Trophoblast cell (in vitro differentiated cells and primary cell): ENCODE results near the gene MCF2L. TPM values are rescaled to one million over a fixed set of nuclear protein-coding genes. Genes with fewer than 3 reads are reported as not detected.

Source experiments
- DNase-seq, 2 donors: peaks; one replicate each; pipeline ENCODE4 v3.0.0-alpha.2; 2016
- H2AFZ ChIP-seq: 2 replicates; pipeline ENCODE4 v1.6.1; 2013; ENCODE audit warnings: low read length, moderate library complexity, mild to moderate bottlenecking; ENCODE audit not compliant: insufficient read depth, poor library complexity
- H2AK5ac ChIP-seq: 2 replicates; pipeline ENCODE4 v1.6.1; 2013; ENCODE audit warnings: mild to moderate bottlenecking, low read length
- H2BK120ac ChIP-seq: 2 replicates; pipeline ENCODE4 v1.6.1; 2013; ENCODE audit warnings: low read length, mild to moderate bottlenecking, moderate library complexity; ENCODE audit not compliant: insufficient read depth, poor library complexity
- H2BK12ac ChIP-seq: 2 replicates; pipeline ENCODE4 v1.6.1; 2013; ENCODE audit warnings: mild to moderate bottlenecking, low read length, moderate library complexity
- H2BK5ac ChIP-seq: 2 replicates; pipeline ENCODE4 v1.6.1; 2013; ENCODE audit warnings: low read length, low read depth, moderate library complexity, mild to moderate bottlenecking; ENCODE audit not compliant: poor library complexity
- H3K14ac ChIP-seq: 2 replicates; pipeline ENCODE4 v1.6.1; 2013; ENCODE audit warnings: mild to moderate bottlenecking, low read length
- H3K18ac ChIP-seq: 2 replicates; pipeline ENCODE4 v1.6.1; 2013; ENCODE audit warnings: mild to moderate bottlenecking, low read length
- H3K23ac ChIP-seq: 2 replicates; pipeline ENCODE4 v1.6.1; 2013; ENCODE audit warnings: low read length
- H3K27ac ChIP-seq: 2 replicates; pipeline ENCODE4 v1.5.1; 2013; ENCODE audit warnings: low read depth, mild to moderate bottlenecking, inconsistent platforms, low read length, moderate library complexity
- H3K27me3 ChIP-seq: 2 replicates; pipeline ENCODE4 v1.6.1; 2013; ENCODE audit warnings: inconsistent platforms, mild to moderate bottlenecking, low read length, moderate library complexity; ENCODE audit not compliant: insufficient read depth
- H3K36me3 ChIP-seq, 2 experiments: 1 replicate in 1 of 2; 2 replicates in 1 of 2; pipeline ENCODE4 v1.6.1; 2013; ENCODE audit warnings: low read length in 2 of 2, mild to moderate bottlenecking in 2 of 2, moderate library complexity in 1 of 2; ENCODE audit not compliant: insufficient read depth in 2 of 2, control insufficient read depth in 1 of 2
- H3K4ac ChIP-seq: 2 replicates; pipeline ENCODE4 v1.6.1; 2013; ENCODE audit warnings: low read depth, mild to moderate bottlenecking, low read length, moderate library complexity
- H3K4me1 ChIP-seq, 2 experiments: 1 replicate in 1 of 2; 2 replicates in 1 of 2; pipeline ENCODE4 v1.6.1; 2013; ENCODE audit warnings: low read length in 2 of 2, mild to moderate bottlenecking in 2 of 2, moderate library complexity in 1 of 2; ENCODE audit not compliant: insufficient read depth in 2 of 2, control insufficient read depth in 1 of 2
- H3K4me2 ChIP-seq: 2 replicates; pipeline ENCODE4 v1.6.1; 2013; ENCODE audit warnings: inconsistent platforms, mild to moderate bottlenecking, low read length, moderate library complexity
- H3K4me3 ChIP-seq: 2 replicates; pipeline ENCODE4 v1.5.1; 2013; ENCODE audit warnings: mild to moderate bottlenecking, low read depth, low read length, inconsistent platforms
- H3K79me1 ChIP-seq: one replicate; pipeline ENCODE4 v1.6.1; 2013; ENCODE audit warnings: low read length
- H3K79me2 ChIP-seq: 2 replicates; pipeline ENCODE4 v1.6.1; 2013; ENCODE audit warnings: low read length, mild to moderate bottlenecking; ENCODE audit not compliant: control insufficient read depth, insufficient read depth, poor library complexity
- H3K9ac ChIP-seq: 2 replicates; pipeline ENCODE4 v1.6.1; 2013; ENCODE audit warnings: mild to moderate bottlenecking, low read length
- H3K9me3 ChIP-seq: 2 replicates; pipeline ENCODE4 v1.6.1; 2013; ENCODE audit warnings: low read depth, mild to moderate bottlenecking, control low read depth, inconsistent platforms, low read length; ENCODE audit not compliant: insufficient read depth
- H4K12ac ChIP-seq: 2 replicates; pipeline ENCODE4 v1.6.1; 2013; ENCODE audit warnings: low read depth, mild to moderate bottlenecking, low read length, moderate library complexity
- H4K8ac ChIP-seq: 2 replicates; pipeline ENCODE4 v1.6.1; 2013; ENCODE audit warnings: low read depth, mild to moderate bottlenecking, low read length, moderate library complexity
- H4K91ac ChIP-seq: one replicate; pipeline ENCODE4 v1.6.1; 2013; ENCODE audit warnings: low read depth, mild to moderate bottlenecking, low read length, moderate library complexity
- WGBS: extraction: QIAGEN DNeasy Blood & Tissue Kit; methylation state at CpG from one replicate; pipeline ENCODE4 v1.1.7; 2013; ENCODE audit warnings: missing lambda C conversion rate; ENCODE audit not compliant: insufficient read length, insufficient coverage; ENCODE audit errors: extremely low coverage; 5-methylcytosine and 5-hydroxymethylcytosine counted together
- polyA plus RNA-seq: library from polyadenylated mRNA; stranded (reverse); fragments of 200-250 nt; gene quantifications from 2 replicates; pipeline ENCODE4 v1.2.3, GENCODE V29; 2013

MCF2L gene, protein sequence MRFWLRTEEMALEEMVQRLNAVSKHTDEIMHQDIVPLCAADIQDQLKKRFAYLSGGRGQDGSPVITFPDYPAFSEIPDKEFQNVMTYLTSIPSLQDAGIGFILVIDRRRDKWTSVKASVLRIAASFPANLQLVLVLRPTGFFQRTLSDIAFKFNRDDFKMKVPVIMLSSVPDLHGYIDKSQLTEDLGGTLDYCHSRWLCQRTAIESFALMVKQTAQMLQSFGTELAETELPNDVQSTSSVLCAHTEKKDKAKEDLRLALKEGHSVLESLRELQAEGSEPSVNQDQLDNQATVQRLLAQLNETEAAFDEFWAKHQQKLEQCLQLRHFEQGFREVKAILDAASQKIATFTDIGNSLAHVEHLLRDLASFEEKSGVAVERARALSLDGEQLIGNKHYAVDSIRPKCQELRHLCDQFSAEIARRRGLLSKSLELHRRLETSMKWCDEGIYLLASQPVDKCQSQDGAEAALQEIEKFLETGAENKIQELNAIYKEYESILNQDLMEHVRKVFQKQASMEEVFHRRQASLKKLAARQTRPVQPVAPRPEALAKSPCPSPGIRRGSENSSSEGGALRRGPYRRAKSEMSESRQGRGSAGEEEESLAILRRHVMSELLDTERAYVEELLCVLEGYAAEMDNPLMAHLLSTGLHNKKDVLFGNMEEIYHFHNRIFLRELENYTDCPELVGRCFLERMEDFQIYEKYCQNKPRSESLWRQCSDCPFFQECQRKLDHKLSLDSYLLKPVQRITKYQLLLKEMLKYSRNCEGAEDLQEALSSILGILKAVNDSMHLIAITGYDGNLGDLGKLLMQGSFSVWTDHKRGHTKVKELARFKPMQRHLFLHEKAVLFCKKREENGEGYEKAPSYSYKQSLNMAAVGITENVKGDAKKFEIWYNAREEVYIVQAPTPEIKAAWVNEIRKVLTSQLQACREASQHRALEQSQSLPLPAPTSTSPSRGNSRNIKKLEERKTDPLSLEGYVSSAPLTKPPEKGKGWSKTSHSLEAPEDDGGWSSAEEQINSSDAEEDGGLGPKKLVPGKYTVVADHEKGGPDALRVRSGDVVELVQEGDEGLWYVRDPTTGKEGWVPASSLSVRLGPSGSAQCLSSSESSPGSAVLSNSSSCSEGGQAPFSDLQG
- polyA plus RNA-seq = 0.68 and 0.77 TPM in 2 replicates

DNA sequence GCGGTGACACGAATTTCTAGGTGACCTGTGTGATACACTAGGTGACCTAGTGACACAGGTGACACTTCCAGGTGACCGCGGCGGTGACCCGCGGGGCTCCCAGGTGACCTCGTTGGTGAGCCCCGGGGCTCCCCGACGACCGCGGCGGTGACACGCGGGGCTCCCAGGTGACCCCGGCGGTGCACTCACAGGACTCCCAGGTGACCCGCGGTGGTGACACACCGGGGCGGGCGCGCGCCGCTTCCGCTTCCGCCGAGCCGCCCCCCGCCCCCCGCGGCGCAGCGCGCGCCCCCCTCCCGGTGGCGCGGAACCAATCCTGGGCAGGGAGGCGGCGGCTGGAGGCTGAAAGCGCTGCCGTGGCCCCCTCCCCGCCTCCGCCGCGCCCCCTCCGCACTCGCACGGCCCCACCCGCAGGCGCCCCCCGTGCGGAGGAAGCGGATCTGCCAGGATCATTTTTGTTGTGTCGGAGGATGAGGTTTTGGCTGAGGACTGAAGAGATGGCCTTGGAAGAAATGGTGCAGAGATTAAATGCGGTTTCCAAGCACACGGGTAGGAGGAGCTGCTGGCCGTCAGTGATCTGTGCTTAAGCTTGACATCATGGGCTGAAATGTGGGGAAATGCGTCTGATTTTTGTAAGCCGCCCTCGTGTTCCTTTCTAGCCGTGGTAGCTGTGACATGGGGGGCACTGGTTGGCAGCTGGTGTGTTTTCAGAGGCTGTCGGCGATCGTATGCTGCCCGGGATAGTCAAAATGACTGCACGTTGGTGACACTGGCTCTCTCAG, at the start of gene MCF2L:
MCF2L (plus strand) TSS at position 305 of the 782 bp plus-strand sequence; CDS start at position 471, 166 bp downstream.
- Histone ChIP-seq H4K8ac (peak within 1 kb of the TSS; percentile 74), H3K9me3 (peaks cover 12% of the 10 kb centered on the region), H3K79me1 (no peaks in the 10 kb centered on the region), H3K4me2 (peak within 1 kb of the TSS; percentile 92), H4K12ac (no peak within 1 kb of the TSS), H4K91ac (no peak within 1 kb of the TSS), H3K14ac (no peak within 1 kb of the TSS), H2BK12ac (no peak within 1 kb of the TSS), H2AK5ac (no peak within 1 kb of the TSS), H2AFZ (peak within 1 kb of the TSS; percentile 81), H2BK5ac (no peak within 1 kb of the TSS), H3K79me2 (no peaks in the 10 kb centered on the region), H3K27me3 (peaks cover 19% of the 10 kb centered on the region), H3K27ac (no peak within 1 kb of the TSS), H3K36me3 (no peaks in the 10 kb centered on the region), H3K4ac (no peak within 1 kb of the TSS), H3K9ac (no peak within 1 kb of the TSS), H2BK120ac (no peak within 1 kb of the TSS), H3K4me1 (peaks cover 4 to 8% of the 10 kb centered on the region in 2 experiments), H3K4me3 (peak within 1 kb of the TSS; percentile 67), H3K18ac (no peak within 1 kb of the TSS), H3K23ac (no peak within 1 kb of the TSS)
- WGBS = no CpG with 5 or more reads among the region's 69 CpGs
- DNase-seq = peak in 1 of 2 donors; percentile 15

DNA sequence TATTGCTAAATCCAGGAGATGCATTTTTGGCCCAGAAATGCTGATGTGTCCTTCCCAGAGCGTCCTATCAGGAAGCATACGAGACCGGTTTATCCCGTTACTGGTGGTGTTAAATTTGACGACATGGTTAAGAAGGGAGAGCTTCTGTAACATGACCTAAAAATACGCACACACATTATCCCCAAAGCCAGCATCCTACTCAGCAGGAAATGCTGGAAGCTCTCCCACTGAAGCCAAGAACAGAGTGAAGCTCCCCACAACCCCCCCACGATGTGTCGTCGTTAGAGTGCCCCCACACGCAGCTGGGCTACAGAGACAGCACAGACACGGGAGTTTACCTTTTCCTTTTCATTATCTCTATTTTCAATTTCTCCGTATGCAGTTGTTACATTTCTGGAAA, 45.1 kb upstream of the MCF2L start:
- Histone ChIP-seq H4K8ac (no peak overlapping the region), H2BK12ac (no peak overlapping the region), H3K23ac (no peak overlapping the region), H3K79me1 (no peaks in the 10 kb centered on the region), H3K36me3 (no peaks in the 10 kb centered on the region), H3K18ac (no peak overlapping the region), H3K4me3 (no peak overlapping the region), H3K27ac (no peak overlapping the region), H2AFZ (no peak overlapping the region), H3K9me3 (peaks cover 5% of the 10 kb centered on the region), H3K14ac (no peak overlapping the region), H3K27me3 (no peaks in the 10 kb centered on the region), H4K12ac (no peak overlapping the region), H2BK120ac (no peak overlapping the region), H3K79me2 (no peaks in the 10 kb centered on the region), H3K9ac (no peak overlapping the region), H3K4ac (no peak overlapping the region), H3K4me2 (no peak overlapping the region), H2BK5ac (no peak overlapping the region), H3K4me1 (no peaks in the 10 kb centered on the region), H4K91ac (no peak overlapping the region), H2AK5ac (no peak overlapping the region)
- DNase-seq = no peak
- WGBS = no CpG with 5 or more reads among the region's 12 CpGs

DNA sequence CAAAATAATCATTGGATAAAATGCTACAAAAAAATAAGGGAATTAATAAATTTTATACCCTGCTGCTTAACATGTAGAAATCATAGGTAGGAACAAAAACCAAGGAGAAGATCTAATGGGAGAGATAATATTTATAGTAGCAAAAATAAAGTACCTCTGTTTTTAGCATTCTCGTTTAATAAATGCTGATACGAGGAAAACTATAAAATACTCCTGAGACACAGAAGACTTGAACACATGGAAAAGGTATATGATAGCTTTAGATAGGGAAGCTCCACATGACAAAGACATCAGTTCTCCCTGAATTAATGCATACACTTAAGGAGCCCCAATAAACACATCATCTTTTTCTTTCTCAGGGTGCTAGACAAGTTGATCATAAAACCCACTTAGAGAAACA, 44.6 kb upstream of the MCF2L start:
- Histone ChIP-seq H4K12ac (no peak overlapping the region), H3K23ac (no peak overlapping the region), H3K4me1 (no peaks in the 10 kb centered on the region), H2BK120ac (no peak overlapping the region), H3K4me3 (no peak overlapping the region), H3K14ac (no peak overlapping the region), H3K27ac (no peak overlapping the region), H3K18ac (no peak overlapping the region), H4K8ac (no peak overlapping the region), H2AFZ (no peak overlapping the region), H3K9ac (no peak overlapping the region), H2BK12ac (no peak overlapping the region), H3K79me1 (no peaks in the 10 kb centered on the region), H2AK5ac (no peak overlapping the region), H2BK5ac (no peak overlapping the region), H3K9me3 (peaks cover 5% of the 10 kb centered on the region), H3K4me2 (no peak overlapping the region), H3K27me3 (no peaks in the 10 kb centered on the region), H3K79me2 (no peaks in the 10 kb centered on the region), H3K36me3 (no peaks in the 10 kb centered on the region), H3K4ac (no peak overlapping the region), H4K91ac (no peak overlapping the region)
- no CpG with 5 or more reads among the region's 2 CpGs for WGBS
- no peak for DNase-seq

DNA sequence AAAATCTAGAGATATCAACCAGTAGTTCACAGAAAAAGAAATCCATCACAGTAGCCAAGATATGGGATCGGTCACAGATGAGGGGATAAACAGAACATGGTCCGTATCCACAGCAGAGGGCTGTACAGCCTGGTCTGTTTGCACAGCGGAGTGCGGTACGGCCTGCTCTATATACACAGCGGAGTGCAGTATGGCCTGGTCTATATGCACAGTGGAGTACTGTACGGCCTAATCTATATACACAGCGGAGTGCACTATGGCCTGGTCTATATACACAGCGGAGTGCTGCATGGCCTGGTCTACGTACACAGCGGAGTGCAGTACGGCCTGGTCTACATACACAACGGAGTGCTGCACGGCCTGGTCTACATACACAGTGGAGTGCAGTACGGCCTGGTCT, 43.0 kb upstream of the MCF2L start:
- no peaks in the 10 kb centered on the region for H3K79me1 ChIP-seq
- no peak overlapping the region for H2BK5ac ChIP-seq
- no peak overlapping the region for H3K18ac ChIP-seq
- H2AFZ ChIP-seq = no peak overlapping the region
- H4K8ac ChIP-seq = no peak overlapping the region
- no peak overlapping the region for H3K14ac ChIP-seq
- DNase-seq = no peak
- no peak overlapping the region for H4K91ac ChIP-seq
- H2AK5ac ChIP-seq = no peak overlapping the region
- H4K12ac ChIP-seq = no peak overlapping the region
- no peak overlapping the region for H3K23ac ChIP-seq
- H3K4me3 ChIP-seq = peak overlapping the region; percentile 8
- no peak overlapping the region for H3K9ac ChIP-seq
- H3K4ac ChIP-seq = no peak overlapping the region
- H3K4me1 ChIP-seq = no peaks in the 10 kb centered on the region
- no peaks in the 10 kb centered on the region for H3K27me3 ChIP-seq
- no peaks in the 10 kb centered on the region for H3K36me3 ChIP-seq
- H3K9me3 ChIP-seq = peaks cover 5% of the 10 kb centered on the region
- H3K4me2 ChIP-seq = no peak overlapping the region
- no peaks in the 10 kb centered on the region for H3K79me2 ChIP-seq
- no peak overlapping the region for H2BK12ac ChIP-seq
- WGBS = no CpG with 5 or more reads among the region's 15 CpGs
- H2BK120ac ChIP-seq = no peak overlapping the region
- no peak overlapping the region for H3K27ac ChIP-seq
